H1 (cell line): ENCODE results near the gene RYK. TPM values are rescaled to one million over a fixed set of nuclear protein-coding genes. Genes with fewer than 3 reads are reported as not detected.

Experiments used
- CTCF ChIA-PET: fragments of 300-600 bp; sonication (Branson Sonifier 250); formaldehyde crosslinking; loops from one replicate; lab custom pipeline; 2021; ENCODE audit not compliant: partially characterized antibody; lab: Charles Lee
- POLR2A ChIA-PET: fragments of 300-600 bp; sonication (Branson Sonifier 250); formaldehyde crosslinking; loops from one replicate; lab custom pipeline; 2021; ENCODE audit warnings: inconsistent platforms; ENCODE audit not compliant: partially characterized antibody; lab: Charles Lee
- DNase-seq, 2 experiments: peaks; one replicate each; pipeline versions ENCODE4 v3.0.0 to v3.0.0-alpha.2; 2010 to 2022; ENCODE audit warnings: low spot score in 2 of 2, low read depth in 1 of 2, mixed read lengths in 1 of 2
- FAIRE-seq: peaks from 2 replicates; lab custom pipeline; 2011; peaks lifted over from hg19 to GRCh38; lab: Jason Lieb, UNC
- H2AFZ ChIP-seq: 2 replicates; pipeline ENCODE4 v1.8.1; 2012; ENCODE audit warnings: low read length, inconsistent platforms
- H2AK5ac ChIP-seq: 2 replicates; pipeline ENCODE4 v1.6.1; 2013; ENCODE audit warnings: low read depth, low read length
- H2BK120ac ChIP-seq: replicated peaks from 2 replicates; pipeline ENCODE3; 2013; ENCODE audit warnings: low read depth, low read length, inconsistent platforms
- H2BK12ac ChIP-seq: 2 replicates; pipeline ENCODE4 v1.6.1; 2013; ENCODE audit warnings: low read depth, low read length
- H2BK15ac ChIP-seq: 2 replicates; pipeline ENCODE4 v1.6.1; 2013; ENCODE audit warnings: low read length
- H2BK20ac ChIP-seq: 2 replicates; pipeline ENCODE4 v1.6.1; 2013; ENCODE audit warnings: low read length
- H2BK5ac ChIP-seq: 2 replicates; pipeline ENCODE4 v1.6.1; 2013; ENCODE audit warnings: low read depth, low read length
- H3K14ac ChIP-seq: 2 replicates; pipeline ENCODE4 v1.6.1; 2013; ENCODE audit warnings: inconsistent platforms; ENCODE audit not compliant: insufficient read length
- H3K18ac ChIP-seq: 2 replicates; pipeline ENCODE4 v1.6.1; 2013; ENCODE audit warnings: low read length; ENCODE audit errors: extremely low read depth
- H3K23ac ChIP-seq: 2 replicates; pipeline ENCODE4 v1.6.1; 2013; ENCODE audit warnings: inconsistent platforms; ENCODE audit not compliant: insufficient read length
- H3K23me2 ChIP-seq: 2 replicates; pipeline ENCODE4 v1.6.1; 2013; ENCODE audit warnings: low read depth, low read length
- H3K27ac ChIP-seq: 2 replicates; pipeline ENCODE4 v1.6.1; 2011; ENCODE audit warnings: low read depth, low read length, inconsistent platforms
- H3K27me3 ChIP-seq, 4 experiments: replicated peaks in 1 of 4; 1 replicate in 1 of 4; 2 replicates in 3 of 4; pipeline versions ENCODE4 v1.6.1 to v1.8.1; 2011 to 2013; ENCODE audit warnings: low read length in 3 of 4, mild to moderate bottlenecking in 3 of 4, inconsistent platforms in 2 of 4, mixed read lengths in 2 of 4, moderate library complexity in 1 of 4; ENCODE audit not compliant: control insufficient read depth in 3 of 4, insufficient read depth in 3 of 4; ENCODE audit errors: extremely low read depth in 1 of 4
- H3K36me3 ChIP-seq, 4 experiments: 2 replicates each; pipeline versions ENCODE4 v1.6.1 to v1.8.1; 2011 to 2013; ENCODE audit warnings: mild to moderate bottlenecking in 4 of 4, low read length in 3 of 4, moderate library complexity in 2 of 4, control low read depth in 1 of 4, inconsistent platforms in 1 of 4; ENCODE audit not compliant: insufficient read depth in 4 of 4, control insufficient read depth in 2 of 4
- H3K4ac ChIP-seq: replicated peaks from 2 replicates; pipeline ENCODE3; 2013; ENCODE audit warnings: low read length, low read depth, mixed read lengths, inconsistent platforms; ENCODE audit not compliant: insufficient read length
- H3K4me1 ChIP-seq, 4 experiments: replicated peaks in 1 of 4; 1 replicate in 1 of 4; 2 replicates in 3 of 4; pipeline versions ENCODE4 v1.6.1 to v1.8.1; 2011 to 2013; ENCODE audit warnings: low read length in 3 of 4, inconsistent platforms in 2 of 4, mixed read lengths in 1 of 4; ENCODE audit not compliant: insufficient read depth in 4 of 4, control insufficient read depth in 3 of 4
- H3K4me2 ChIP-seq, 2 experiments: 2 replicates each; pipeline versions ENCODE4 v1.6.1 to v1.8.1; 2011 to 2013; ENCODE audit warnings: low read depth in 2 of 2, low read length in 2 of 2, control low read depth in 1 of 2, inconsistent platforms in 1 of 2, mild to moderate bottlenecking in 1 of 2; ENCODE audit not compliant: insufficient read depth in 1 of 2
- H3K4me3 ChIP-seq, 4 experiments: fragments of 200-600, 300-600 bp in 1 of 4; sonication (generic), shearing (Covaris generic), sonication (Bioruptor Twin) in 1 of 4; 2 replicates each; pipeline versions ENCODE4 v1.5.1 to v1.8.1; 2011 to 2016; ENCODE audit warnings: low read length in 4 of 4, low read depth in 3 of 4, control low read depth in 2 of 4, inconsistent platforms in 2 of 4, mild to moderate bottlenecking in 2 of 4, mixed read lengths in 1 of 4, moderate library complexity in 1 of 4; ENCODE audit not compliant: insufficient read depth in 2 of 4; ENCODE audit errors: extremely low read depth in 1 of 4
- H3K56ac ChIP-seq: replicated peaks from 2 replicates; pipeline ENCODE3; 2013; ENCODE audit warnings: low read depth, mild to moderate bottlenecking, mixed read lengths, low read length, inconsistent platforms; ENCODE audit not compliant: insufficient read length
- H3K79me1 ChIP-seq: 2 replicates; pipeline ENCODE4 v1.6.1; 2013; ENCODE audit warnings: low read depth, low read length, control low read depth
- H3K79me2 ChIP-seq, 2 experiments: 2 replicates each; pipeline versions ENCODE4 v1.6.1 to v1.8.1; 2012 to 2013; ENCODE audit warnings: low read length in 2 of 2, mild to moderate bottlenecking in 2 of 2, inconsistent platforms in 1 of 2; ENCODE audit not compliant: insufficient read depth in 2 of 2, control insufficient read depth in 1 of 2
- H3K9ac ChIP-seq, 4 experiments: replicated peaks in 1 of 4; 1 replicate in 1 of 4; 2 replicates in 3 of 4; pipeline versions ENCODE4 v1.6.1 to v1.8.1; 2011 to 2013; ENCODE audit warnings: low read depth in 3 of 4, low read length in 3 of 4, control low read depth in 2 of 4, mild to moderate bottlenecking in 2 of 4, moderate library complexity in 2 of 4, inconsistent platforms in 1 of 4; ENCODE audit errors: extremely low read depth in 1 of 4
- H3K9me3 ChIP-seq, 2 experiments: 2 replicates each; pipeline versions ENCODE4 v1.6.1 to v1.8.1; 2012 to 2013; ENCODE audit warnings: mild to moderate bottlenecking in 2 of 2, moderate library complexity in 2 of 2, control low read depth in 1 of 2, inconsistent platforms in 1 of 2, low read depth in 1 of 2, low read length in 1 of 2, mixed read lengths in 1 of 2; ENCODE audit not compliant: insufficient read depth in 2 of 2
- H4K20me1 ChIP-seq, 2 experiments: replicated peaks in 1 of 2; 2 replicates each; pipeline versions ENCODE3 to v1.8.1; 2011 to 2013; ENCODE audit warnings: inconsistent platforms in 2 of 2, low read length in 2 of 2, mild to moderate bottlenecking in 1 of 2; ENCODE audit not compliant: insufficient read depth in 2 of 2, control insufficient read depth in 1 of 2
- H4K5ac ChIP-seq: 2 replicates; pipeline ENCODE4 v1.6.1; 2013; ENCODE audit warnings: low read length, low read depth, mixed read lengths, inconsistent platforms; ENCODE audit not compliant: insufficient read length
- H4K8ac ChIP-seq: 2 replicates; pipeline ENCODE4 v1.8.0; 2013; ENCODE audit warnings: mild to moderate bottlenecking, moderate library complexity, low read length, inconsistent platforms; ENCODE audit not compliant: insufficient read depth; ENCODE audit errors: extremely low read depth
- H4K91ac ChIP-seq: replicated peaks from 2 replicates; pipeline ENCODE3; 2013; ENCODE audit warnings: low read length, mixed read lengths, inconsistent platforms; ENCODE audit not compliant: insufficient read length
- CEBPB ChIP-seq: IDR thresholded peaks from 2 replicates; pipeline ENCODE4 v1.6.1; 2012; ENCODE audit warnings: low read depth, low read length
- CREB1 ChIP-seq: IDR thresholded peaks from 2 replicates; pipeline ENCODE4 v1.6.1; 2012; ENCODE audit warnings: inconsistent platforms
- E2F6 ChIP-seq: IDR thresholded peaks from 2 replicates; pipeline ENCODE4 v1.6.1; 2012; ENCODE audit warnings: inconsistent platforms
- EGR1 ChIP-seq: IDR thresholded peaks from 2 replicates; pipeline ENCODE4 v1.6.1; 2011; ENCODE audit warnings: low read depth, low read length, borderline replicate concordance
- FOSL1 ChIP-seq: IDR thresholded peaks from 2 replicates; pipeline ENCODE4 v1.6.1; 2011; ENCODE audit warnings: mild to moderate bottlenecking, low read depth, low read length, moderate library complexity; ENCODE audit not compliant: insufficient read depth
- GTF2F1 ChIP-seq: IDR thresholded peaks from 2 replicates; pipeline ENCODE4 v1.6.1; 2012; ENCODE audit warnings: low read depth, low read length, improper control_type of control experiment, borderline replicate concordance
- HDAC2 ChIP-seq, 2 experiments: fragments of 300-600 bp in 1 of 2; sonication (generic) in 1 of 2; IDR thresholded peaks; 2 replicates each; pipeline ENCODE4 v1.6.1; 2011 to 2012; ENCODE audit warnings: low read depth in 2 of 2, low read length in 2 of 2, mild to moderate bottlenecking in 2 of 2, moderate library complexity in 2 of 2, borderline replicate concordance in 1 of 2, inconsistent platforms in 1 of 2
- MAFK ChIP-seq: IDR thresholded peaks from 2 replicates; pipeline ENCODE4 v1.6.1; 2012; ENCODE audit warnings: low read depth, mild to moderate bottlenecking, improper control_type of control experiment, low read length
- SP2 ChIP-seq: IDR thresholded peaks from 2 replicates; pipeline ENCODE4 v1.6.1; 2012; ENCODE audit warnings: mild to moderate bottlenecking, low read length, inconsistent platforms
- SRF ChIP-seq: IDR thresholded peaks from 2 replicates; pipeline ENCODE4 v1.6.1; 2011; ENCODE audit warnings: mild to moderate bottlenecking, low read depth, low read length, moderate library complexity
- TBP ChIP-seq: IDR thresholded peaks from 2 replicates; pipeline ENCODE4 v1.6.1; 2011; ENCODE audit warnings: low read depth, low read length, improper control_type of control experiment
- WGBS, 2 experiments: shearing (Covaris generic) in 1 of 2; methylation state at CpG; one replicate each; pipeline versions ENCODE4 v1.1.6 to v1.1.7; 2013 to 2015; ENCODE audit warnings: low lambda C conversion rate in 2 of 2, mixed read lengths in 2 of 2, inconsistent platforms in 1 of 2, low coverage in 1 of 2, missing lambda C conversion rate in 1 of 2; ENCODE audit not compliant: insufficient replicate concordance in 2 of 2, insufficient coverage in 1 of 2, insufficient read length in 1 of 2; ENCODE audit errors: extremely low coverage in 1 of 2, missing lambda C conversion rate in 1 of 2; 5-methylcytosine and 5-hydroxymethylcytosine counted together
- polyA plus RNA-seq, 7 experiments: library from polyadenylated mRNA; depleted of rRNA in 3 of 7; stranded (reverse) in 5 of 7; unstranded in 2 of 7; fragments of >200 nt in 5 of 7; fragments of 200-250 nt in 2 of 7; gene quantifications; 1 replicate in 5 of 7; 2 replicates in 1 of 7; 4 replicates in 1 of 7; pipeline versions ENCODE4 v1.2.1 to v1.2.3, GENCODE V29; 2011 to 2013; ENCODE audit warnings: missing spikeins in 2 of 7, mixed read lengths in 2 of 7
- total RNA-seq: library from RNA; stranded (reverse); fragmentation: NEBNext Ultra II Directional; extraction: Animal tissue kit (Norgen Biotek cat#: 25700); gene quantifications from 2 replicates; pipeline ENCODE4 v1.2.1, GENCODE V29; 2021

RYK gene
- total and polyA plus RNA-seq, 2 of the 8 experiments (the other 6 are each of a cell fraction or from before 2014, with no cell fraction given) = 30.5 to 63.8 TPM

- H4K8ac ChIP-seq = no peak overlapping the region
- H3K4me1 ChIP-seq = 0 out of 7 replicates have a peak, but pooled peaks cover 0 to 2% (median 0%) of the 10 kb centered on the region in 4 experiments
- H2BK120ac ChIP-seq = no peak overlapping the region
- no peak overlapping the region for H3K4me3 ChIP-seq
- no peak overlapping the region for H2BK12ac ChIP-seq
- FAIRE-seq = no peak
- CTCF ChIA-PET = interaction anchor here (0.6 to 2.1 kb wide), 8 partner anchors 8 to 514 kb away, joined by 3 to 12 read pairs (median 4); no protein-coding TSS in a partner anchor
- no peak overlapping the region for H3K18ac ChIP-seq
- no peaks in the 10 kb centered on the region for H3K9me3 ChIP-seq
- no peak overlapping the region for H2BK20ac ChIP-seq
- H3K14ac ChIP-seq = no peak overlapping the region
- H3K79me1 ChIP-seq = peaks cover 10% of the 10 kb centered on the region; the same call in 1 of the 2 replicates
- peaks cover 0 to 17% of the 10 kb centered on the region in 2 experiments; a peak in 3 of 4 replicates for H3K79me2 ChIP-seq
- H4K20me1 ChIP-seq = peaks cover 6 to 11% of the 10 kb centered on the region in 2 experiments
- no peak overlapping the region for H2BK15ac ChIP-seq
- H3K4me2 ChIP-seq = no peak overlapping the region
- no peak overlapping the region for H3K4ac ChIP-seq
- no peak overlapping the region for H4K91ac ChIP-seq
- no peak overlapping the region for H3K27ac ChIP-seq
- H2AK5ac ChIP-seq = no peak overlapping the region
- no peaks in the 10 kb centered on the region for H3K27me3 ChIP-seq
- H2AFZ ChIP-seq = no peak overlapping the region
- no peaks in the 10 kb centered on the region for H3K23me2 ChIP-seq
- H3K56ac ChIP-seq = no peak overlapping the region
- no peak overlapping the region for H3K23ac ChIP-seq
- H3K36me3 ChIP-seq = peaks cover under 1 to 7% (median 3%) of the 10 kb centered on the region in 4 experiments; a peak in 5 of 8 replicates
- no peak overlapping the region for H4K5ac ChIP-seq
- WGBS, 2 experiments = 97% methylated on average over 10 of the region's 10 CpGs; no CpG with 5 or more reads in 1 of the 2 experiments
- no peak for DNase-seq
- H2BK5ac ChIP-seq = no peak overlapping the region
- H3K9ac ChIP-seq = no peak overlapping the region
- POLR2A ChIA-PET = interaction anchor here (1.0 to 1.6 kb wide), 4 partner anchors 9 to 46 kb away, joined by 3 read pairs; no protein-coding TSS in a partner anchor
- TF ChIP-seq CREB1 (no peak), TBP (no peak), E2F6 (no peak), SP2 (no peak), SRF (no peak), FOSL1 (no peak), HDAC2 (IDR thresholded peaks at IDR 0.05; ENCODE audit: borderline replicate concordance in 1 of 2, low read depth in 2 of 2, low read length in 2 of 2) (no peak), EGR1 (no peak), MAFK (no peak), GTF2F1 (no peak), CEBPB (no peak)
Observed at GRCh38 chr3:134216191-134216764, 34.4 kb downstream of the RYK start.
